Measurements from ENCODE around the gene WASF2. TPM values are rescaled to one million over a fixed set of nuclear protein-coding genes. Genes with fewer than 3 reads are reported as not detected.
"Not testable (repeated sequence)": the region's sequence is repeated elsewhere in the genome, so short reads cannot be mapped to it uniquely, and the experiment has no call there.

WASF2 gene
- total RNA-seq, 1 donor from 2014 or later, result 109 TPM

DNA sequence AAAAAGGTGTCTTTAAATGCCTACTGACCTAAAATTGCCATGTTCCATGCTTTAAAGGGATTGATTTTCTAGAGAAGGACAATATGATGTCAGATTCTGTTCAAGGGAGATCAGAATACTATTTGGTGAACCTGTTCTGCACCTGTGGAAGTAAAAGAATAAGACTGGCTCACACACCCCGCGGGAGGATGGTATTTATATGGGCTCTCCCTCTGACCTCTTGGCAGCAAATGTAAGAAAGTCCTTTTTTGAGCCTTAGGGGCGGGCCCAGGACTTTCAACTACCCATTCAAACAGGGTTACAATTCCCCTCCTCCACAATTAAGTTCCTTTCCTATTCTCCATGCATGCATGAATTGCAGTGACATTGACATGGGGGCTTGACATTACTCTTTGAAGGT, 42.1 kb downstream of the WASF2 start:
- intact Hi-C loops (cut with micrococcal nuclease), result no loop called here
- H3K27me3 Mint-ChIP-seq (ENCODE audit: insufficient read depth), result no peaks in the 10 kb centered on the region
- peaks cover 47% of the 10 kb centered on the region for H3K4me1 Mint-ChIP-seq (ENCODE audit: low read depth)
- no peak overlapping the region for H3K27ac Mint-ChIP-seq
- peaks cover 19% of the 10 kb centered on the region for H3K36me3 Mint-ChIP-seq (ENCODE audit: low read depth)
- no peaks in the 10 kb centered on the region for H3K9me3 Mint-ChIP-seq
- no peak overlapping the region for H3K4me3 Mint-ChIP-seq
- no peak for DNase-seq (ENCODE audit: low spot score)

DNA sequence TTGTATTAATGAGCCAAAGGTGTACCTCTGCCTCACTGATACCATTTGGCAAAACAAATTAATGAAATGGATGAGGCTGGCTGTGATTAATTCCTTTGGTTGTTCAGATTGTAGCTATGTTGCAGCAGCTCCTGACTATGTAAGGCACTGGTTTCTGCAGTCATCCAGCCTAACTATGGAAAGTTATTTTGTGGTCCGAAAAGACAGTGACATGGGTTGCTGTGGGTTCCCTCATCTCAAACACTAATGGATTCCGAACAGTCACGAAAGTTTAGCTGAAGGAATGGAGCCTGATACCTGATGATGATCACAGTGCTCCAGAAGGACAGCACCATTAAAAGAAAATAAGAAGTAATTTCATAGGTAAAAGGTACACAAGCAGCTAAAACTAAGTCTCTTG, 42.6 kb downstream of the WASF2 start:
- intact Hi-C loops (cut with micrococcal nuclease), result no loop called here
- H3K4me3 Mint-ChIP-seq, result no peak overlapping the region
- no peaks in the 10 kb centered on the region for H3K9me3 Mint-ChIP-seq
- no peaks in the 10 kb centered on the region for H3K27me3 Mint-ChIP-seq (ENCODE audit: insufficient read depth)
- H3K4me1 Mint-ChIP-seq (ENCODE audit: low read depth), result peaks cover 47% of the 10 kb centered on the region
- peaks cover 19% of the 10 kb centered on the region for H3K36me3 Mint-ChIP-seq (ENCODE audit: low read depth)
- no peak overlapping the region for H3K27ac Mint-ChIP-seq
- no peak for DNase-seq (ENCODE audit: low spot score)

GRCh38 chr1:27446496-27447020, 43.4 kb downstream of the WASF2 start:
- H3K27ac Mint-ChIP-seq, result no peak overlapping the region
- intact Hi-C loops (cut with micrococcal nuclease), result no loop called here
- H3K9me3 Mint-ChIP-seq, result no peaks in the 10 kb centered on the region
- peaks cover 45% of the 10 kb centered on the region for H3K4me1 Mint-ChIP-seq (ENCODE audit: low read depth)
- H3K36me3 Mint-ChIP-seq (ENCODE audit: low read depth), result peaks cover 19% of the 10 kb centered on the region
- no peak for DNase-seq (ENCODE audit: low spot score)
- H3K27me3 Mint-ChIP-seq (ENCODE audit: insufficient read depth), result no peaks in the 10 kb centered on the region
- H3K4me3 Mint-ChIP-seq, result no peak overlapping the region

DNA sequence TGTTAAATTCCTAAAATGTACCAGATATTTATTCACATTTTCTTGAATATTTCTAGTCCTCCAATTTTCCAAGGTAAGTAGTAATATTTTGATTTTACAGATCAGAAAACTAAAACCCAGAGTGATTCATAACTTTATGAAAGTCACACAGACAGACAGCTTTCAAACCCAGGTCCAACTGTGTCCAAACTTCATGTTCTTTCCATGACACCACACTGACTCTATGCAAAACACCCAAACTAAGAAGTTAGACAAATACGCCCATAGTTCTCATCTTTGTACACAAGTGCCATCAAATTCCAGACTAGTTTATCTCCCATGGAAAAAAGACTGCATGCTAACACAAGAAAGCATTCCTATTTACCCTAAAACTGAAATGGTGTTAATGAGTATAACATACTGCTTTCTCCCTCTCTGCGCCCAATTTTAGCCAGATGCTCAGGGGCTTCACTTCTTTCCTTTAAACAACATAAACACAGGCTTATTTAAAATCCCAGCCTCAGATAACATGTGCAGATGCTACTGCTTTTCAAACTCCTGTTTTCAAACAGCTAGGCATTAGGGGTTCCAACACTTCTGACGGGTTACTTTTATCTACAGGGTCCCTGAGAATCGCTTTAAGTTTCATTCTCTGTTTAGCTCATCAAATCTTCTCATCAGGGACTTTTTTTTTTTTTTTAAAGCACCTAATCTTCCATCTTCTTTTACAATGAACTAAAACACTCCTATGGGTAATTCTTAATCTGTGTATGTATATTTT, 44.6 kb downstream of the WASF2 start:
- Mint-ChIP-seq H3K9me3 (no peaks in the 10 kb centered on the region), H3K36me3 (ENCODE audit: low read depth) (peaks cover 17% of the 10 kb centered on the region), H3K4me3 (peak overlapping the region; percentile 73), H3K27ac (peak overlapping the region; percentile 96), H3K27me3 (ENCODE audit: insufficient read depth) (no peaks in the 10 kb centered on the region), H3K4me1 (ENCODE audit: low read depth) (peaks cover 37% of the 10 kb centered on the region)
- intact Hi-C loops (cut with micrococcal nuclease), result loop anchor here (1.0 to 2.0 kb wide), 6 partner anchors 14 to 218 kb away; partner anchors contain the start of gene WASF2
- no peak for DNase-seq (ENCODE audit: low spot score)

DNA sequence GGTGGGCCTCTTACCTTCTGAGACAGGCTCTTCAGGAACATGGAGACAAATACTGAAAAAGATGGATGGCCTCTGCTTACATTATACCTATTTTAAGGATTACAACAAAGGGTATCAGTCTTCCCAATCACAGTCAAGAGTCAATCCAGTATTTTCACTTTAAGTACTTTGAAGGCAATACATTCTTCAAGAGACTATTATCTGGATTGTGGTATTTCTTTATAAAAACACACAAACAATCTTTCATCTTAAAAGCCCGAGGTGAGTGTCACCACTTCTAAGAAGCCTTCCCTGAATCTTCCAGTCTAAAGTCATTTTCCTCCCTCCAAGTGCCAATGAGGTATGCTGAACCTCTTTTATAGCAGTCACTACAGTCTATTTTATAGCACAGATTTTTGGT, 45.3 kb downstream of the WASF2 start:
- Mint-ChIP-seq H3K27me3 (ENCODE audit: insufficient read depth) (no peaks in the 10 kb centered on the region), H3K4me1 (ENCODE audit: low read depth) (peaks cover 40% of the 10 kb centered on the region), H3K9me3 (no peaks in the 10 kb centered on the region), H3K36me3 (ENCODE audit: low read depth) (peaks cover 19% of the 10 kb centered on the region), H3K27ac (peak overlapping the region; percentile 96), H3K4me3 (peak overlapping the region; percentile 23)
- intact Hi-C loops (cut with micrococcal nuclease), result loop anchor here (1.0 to 2.0 kb wide), 7 partner anchors 13 to 219 kb away; partner anchors contain the start of gene WASF2
- no peak for DNase-seq (ENCODE audit: low spot score)

DNA sequence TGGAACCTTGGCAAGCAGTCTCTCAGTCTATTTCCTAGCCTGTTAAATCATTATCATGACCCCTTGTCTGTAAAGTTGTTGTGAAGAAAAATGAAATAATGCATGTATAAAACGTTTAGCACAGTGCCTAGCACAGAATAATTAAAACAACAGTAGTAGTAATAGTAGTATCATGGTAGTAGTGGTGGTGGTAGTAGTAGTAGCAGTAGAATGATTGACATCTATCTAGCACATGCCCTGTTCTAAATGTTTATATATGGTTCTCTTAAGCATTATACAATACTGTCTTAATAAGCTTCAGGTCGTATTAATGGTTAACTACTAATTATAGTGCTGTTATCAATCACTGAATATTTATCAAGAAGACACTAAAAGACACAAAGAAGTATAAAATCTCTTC, 50.8 kb downstream of the WASF2 start:
- H3K27ac Mint-ChIP-seq, result no peak overlapping the region
- H3K27me3 Mint-ChIP-seq (ENCODE audit: insufficient read depth), result no peaks in the 10 kb centered on the region
- no peak for DNase-seq (ENCODE audit: low spot score)
- H3K4me1 Mint-ChIP-seq (ENCODE audit: low read depth), result peaks cover 53% of the 10 kb centered on the region
- intact Hi-C loops (cut with micrococcal nuclease), result no loop called here
- H3K36me3 Mint-ChIP-seq (ENCODE audit: low read depth), result peaks cover 16% of the 10 kb centered on the region
- H3K9me3 Mint-ChIP-seq, result no peaks in the 10 kb centered on the region
- no peak overlapping the region for H3K4me3 Mint-ChIP-seq

GRCh38 chr1:27438621-27439061, 51.3 kb downstream of the WASF2 start:
- no peaks in the 10 kb centered on the region for H3K9me3 Mint-ChIP-seq
- peaks cover 18% of the 10 kb centered on the region for H3K36me3 Mint-ChIP-seq (ENCODE audit: low read depth)
- peaks cover 54% of the 10 kb centered on the region for H3K4me1 Mint-ChIP-seq (ENCODE audit: low read depth)
- peak overlapping the region; percentile 7 for H3K4me3 Mint-ChIP-seq
- no peaks in the 10 kb centered on the region for H3K27me3 Mint-ChIP-seq (ENCODE audit: insufficient read depth)
- intact Hi-C loops (cut with micrococcal nuclease), result no loop called here
- DNase-seq (ENCODE audit: low spot score), result no peak
- peak overlapping the region; percentile 67 for H3K27ac Mint-ChIP-seq

GRCh38 chr1:27436204-27437159, 53.5 kb downstream of the WASF2 start:
- no peaks in the 10 kb centered on the region for H3K27me3 Mint-ChIP-seq (ENCODE audit: insufficient read depth)
- DNase-seq (ENCODE audit: low spot score), result no peak
- H3K36me3 Mint-ChIP-seq (ENCODE audit: low read depth), result peaks cover 18% of the 10 kb centered on the region
- H3K4me3 Mint-ChIP-seq, result peak overlapping the region; percentile 54
- peaks cover 66% of the 10 kb centered on the region for H3K4me1 Mint-ChIP-seq (ENCODE audit: low read depth)
- no peaks in the 10 kb centered on the region for H3K9me3 Mint-ChIP-seq
- intact Hi-C loops (cut with micrococcal nuclease), result no loop called here
- H3K27ac Mint-ChIP-seq, result peak overlapping the region; percentile 73

DNA sequence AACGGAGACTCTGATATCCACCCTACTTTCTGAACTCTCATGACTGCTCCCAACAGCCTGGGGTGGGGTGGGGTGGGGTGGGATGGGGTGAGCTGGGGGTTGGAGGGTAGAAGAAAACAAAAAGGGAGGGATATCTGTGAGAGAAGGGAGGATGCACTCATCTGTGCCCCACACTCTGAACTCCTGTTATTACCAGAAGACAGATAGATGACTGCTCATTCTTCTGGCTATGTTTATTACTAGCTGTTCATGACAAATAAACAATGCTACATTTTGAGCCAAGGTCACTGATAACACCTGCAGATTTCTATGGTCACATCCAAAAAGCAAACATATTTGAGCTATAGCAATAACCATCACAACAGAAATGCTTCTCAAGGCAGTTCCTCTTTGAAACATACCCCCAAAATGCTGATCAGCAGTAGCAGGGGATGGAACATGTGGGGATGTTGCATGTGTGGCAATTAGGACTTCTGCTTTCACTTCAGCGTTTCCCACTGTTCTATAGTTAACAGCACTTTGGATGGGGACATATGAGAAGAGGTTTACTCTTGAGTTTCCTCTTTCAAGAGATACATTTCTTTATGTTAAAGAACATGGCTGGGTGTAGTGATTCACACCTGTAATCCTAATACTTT, 54.3 kb downstream of the WASF2 start:
- intact Hi-C loops (cut with micrococcal nuclease), result no loop called here
- peak overlapping the region; percentile 73 for H3K27ac Mint-ChIP-seq
- H3K9me3 Mint-ChIP-seq, result no peaks in the 10 kb centered on the region
- DNase-seq (ENCODE audit: low spot score), result no peak
- peaks cover 18% of the 10 kb centered on the region for H3K36me3 Mint-ChIP-seq (ENCODE audit: low read depth)
- H3K4me3 Mint-ChIP-seq, result peak overlapping the region; percentile 54
- no peaks in the 10 kb centered on the region for H3K27me3 Mint-ChIP-seq (ENCODE audit: insufficient read depth)
- peaks cover 74% of the 10 kb centered on the region for H3K4me1 Mint-ChIP-seq (ENCODE audit: low read depth)

DNA sequence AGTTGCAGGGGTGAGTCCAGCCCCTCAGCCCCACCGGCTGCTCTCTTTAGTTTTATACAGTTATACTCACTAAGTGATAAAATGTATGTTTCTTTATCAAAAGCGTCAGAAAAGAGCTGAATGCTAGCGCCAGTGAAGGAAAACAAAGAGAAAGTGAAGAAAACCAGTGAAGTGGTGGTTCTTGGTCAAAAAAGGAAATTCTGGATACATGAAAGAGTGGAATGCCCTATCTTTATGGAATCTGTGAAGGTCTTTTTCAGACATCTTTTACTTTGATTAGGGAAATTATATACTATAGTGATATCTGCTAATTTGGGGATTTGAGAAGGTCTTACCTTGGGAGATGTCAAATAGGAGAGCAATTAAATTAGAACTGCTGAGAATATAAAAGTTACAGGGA, 56.3 kb downstream of the WASF2 start:
- H3K4me1 Mint-ChIP-seq (ENCODE audit: low read depth), result peaks cover 77% of the 10 kb centered on the region
- intact Hi-C loops (cut with micrococcal nuclease), result no loop called here
- DNase-seq (ENCODE audit: low spot score), result no peak
- H3K4me3 Mint-ChIP-seq, result no peak overlapping the region
- no peaks in the 10 kb centered on the region for H3K9me3 Mint-ChIP-seq
- no peaks in the 10 kb centered on the region for H3K27me3 Mint-ChIP-seq (ENCODE audit: insufficient read depth)
- H3K27ac Mint-ChIP-seq, result no peak overlapping the region
- H3K36me3 Mint-ChIP-seq (ENCODE audit: low read depth), result peaks cover 14% of the 10 kb centered on the region

DNA sequence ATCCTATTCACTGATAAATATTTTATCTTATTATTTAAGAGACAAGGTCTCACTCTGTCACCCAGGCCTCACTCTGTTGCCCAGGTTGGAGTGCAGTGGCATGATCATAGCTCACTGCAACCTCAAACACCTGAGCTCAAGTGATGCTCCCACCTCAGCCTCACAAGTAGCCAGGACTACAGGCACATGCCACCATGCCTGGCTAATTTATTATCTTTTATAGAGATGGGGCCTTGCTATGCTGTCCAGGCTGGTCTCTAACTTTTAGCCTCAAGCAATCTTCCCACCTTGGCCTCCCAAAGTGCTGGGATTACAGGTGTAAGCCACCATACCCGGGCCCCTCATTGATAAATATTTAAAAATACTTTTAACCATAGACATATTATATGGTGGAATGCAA, 57.2 kb downstream of the WASF2 start:
- H3K4me3 Mint-ChIP-seq; H3K27ac Mint-ChIP-seq; H3K9me3 Mint-ChIP-seq; intact Hi-C loops (cut with micrococcal nuclease); DNase-seq (ENCODE audit: low spot score); H3K27me3 Mint-ChIP-seq (ENCODE audit: insufficient read depth): not testable (repeated sequence)
- Mint-ChIP-seq H3K4me1 (ENCODE audit: low read depth) (peaks cover 77% of the 10 kb centered on the region), H3K36me3 (ENCODE audit: low read depth) (peaks cover 13% of the 10 kb centered on the region)

GRCh38 chr1:27431601-27431940, 58.4 kb downstream of the WASF2 start:
- no peak for DNase-seq (ENCODE audit: low spot score)
- Mint-ChIP-seq H3K4me3 (no peak overlapping the region), H3K9me3 (no peaks in the 10 kb centered on the region), H3K27me3 (ENCODE audit: insufficient read depth) (no peaks in the 10 kb centered on the region), H3K27ac (peak overlapping the region; percentile 75), H3K36me3 (ENCODE audit: low read depth) (peaks cover 20% of the 10 kb centered on the region), H3K4me1 (ENCODE audit: low read depth) (peaks cover 75% of the 10 kb centered on the region)
- intact Hi-C loops (cut with micrococcal nuclease), result loop anchor here (1.0 kb wide), 3 partner anchors 13 to 59 kb away; partner anchors contain the start of gene WASF2

Measured in activated T-helper 1 cell treated with anti-CD3 and anti-CD28 coated beads, Interleukin-12 subunit alpha, Interleukin-12 subunit beta, Interleukin-2, Interleukin-4 antibody, amounts not matched to agents 30 ng/mL and 10 ng/mL and 1 ng/mL, durations not matched to agents 14 hours and 24 hours and 36 hours (primary cell).